K562 (cell line): ENCODE measurements around the gene NUP62. TPM values are rescaled to one million over a fixed set of nuclear protein-coding genes. Genes with fewer than 3 reads are reported as not detected.

Experiments
- ATAC-seq: fragments of 200-7000 bp; cut with Tn5 transposase; 3 replicates; pipeline ENCODE4 v1.9.1; 2020; ENCODE audit warnings: moderate library complexity
- BruUV-seq: library from RNA; stranded (reverse); fragments of 400-500 nt; replicated peaks from 2 replicates; lab custom pipeline; 2021; lab: Mats Ljungman, UMichigan
- CTCF ChIA-PET: fragments of 300-600 bp; formaldehyde crosslinking; extraction: SDS; loops from one replicate; lab custom pipeline; 2021; ENCODE audit warnings: low intra/inter-chr PET ratio; lab: Yijun Ruan, JAX
- POLR2A ChIA-PET: fragments of 300-600, 350-650 bp; sonication (Branson Sonifier 250); formaldehyde crosslinking; extraction: SDS; loops from one replicate; lab custom pipeline; 2021; ENCODE audit warnings: antibody characterized with exemption, inconsistent platforms; lab: Yijun Ruan, JAX
- DNase-seq, 4 experiments: peaks; one replicate each; pipeline versions ENCODE4 v3.0.0 to v3.0.0-alpha.2; 2011 to 2018; ENCODE audit warnings: low spot score in 3 of 4, mixed read lengths in 3 of 4; ENCODE audit errors: extremely low read depth in 1 of 4
- FAIRE-seq: peaks from 2 replicates; lab custom pipeline; 2011; peaks lifted over from hg19 to GRCh38; lab: Jason Lieb, UNC
- H2AFZ ChIP-seq: 2 replicates; pipeline ENCODE4 v1.6.0; 2011; ENCODE audit warnings: low read depth, low read length, control low read depth, inconsistent platforms
- H3K27ac ChIP-seq: fragments of 200-600 bp; 3 replicates; pipeline ENCODE4 v1.8.0; 2011; ENCODE audit warnings: low read depth, mild to moderate bottlenecking, control low read depth, inconsistent platforms, low read length, moderate library complexity, mixed read lengths; ENCODE audit errors: extremely low read depth
- H3K27me3 ChIP-seq, 2 experiments: fragments of 300-600 bp in 1 of 2; 2 replicates in 1 of 2; 3 replicates in 1 of 2; pipeline versions ENCODE4 v1.6.0 to v1.8.0; 2011; ENCODE audit warnings: inconsistent platforms in 2 of 2, low read length in 2 of 2, mild to moderate bottlenecking in 1 of 2, mixed read lengths in 1 of 2, moderate library complexity in 1 of 2; ENCODE audit not compliant: control insufficient read depth in 2 of 2, insufficient read depth in 2 of 2
- H3K36me3 ChIP-seq: fragments of 300-600 bp; 3 replicates; pipeline ENCODE4 v1.8.0; 2011; ENCODE audit warnings: mild to moderate bottlenecking, low read length, inconsistent platforms; ENCODE audit not compliant: control insufficient read depth, insufficient read depth
- H3K4me1 ChIP-seq, 2 experiments: fragments of 200-600 bp in 1 of 2; replicated peaks in 1 of 2; 2 replicates in 1 of 2; 3 replicates in 1 of 2; pipeline versions ENCODE4 v1.5.1 to v1.8.0; 2011; ENCODE audit warnings: inconsistent platforms in 2 of 2, low read length in 2 of 2, mild to moderate bottlenecking in 1 of 2, mixed read lengths in 1 of 2, moderate library complexity in 1 of 2; ENCODE audit not compliant: control insufficient read depth in 2 of 2, insufficient read depth in 2 of 2
- H3K4me2 ChIP-seq: 2 replicates; pipeline ENCODE4 v1.6.1; 2011; ENCODE audit warnings: low read length, control low read depth, inconsistent platforms, mixed read lengths; ENCODE audit not compliant: insufficient read depth
- H3K4me3 ChIP-seq: fragments of 200-600 bp; sonication (generic), shearing (Covaris generic); 2 replicates; pipeline ENCODE4 v1.5.1; 2016; ENCODE audit warnings: control low read depth, inconsistent platforms
- H3K79me2 ChIP-seq: fragments of 200-600 bp; 3 replicates; pipeline ENCODE4 v1.8.0; 2011; ENCODE audit warnings: low read length, inconsistent platforms; ENCODE audit not compliant: control insufficient read depth, insufficient read depth
- H3K9ac ChIP-seq, 2 experiments: 2 replicates each; pipeline versions ENCODE4 v1.6.0 to v1.6.1; 2011; ENCODE audit warnings: low read depth in 2 of 2, low read length in 2 of 2, control low read depth in 1 of 2, inconsistent platforms in 1 of 2, mild to moderate bottlenecking in 1 of 2, mixed read lengths in 1 of 2; ENCODE audit not compliant: insufficient read depth in 1 of 2
- H3K9me1 ChIP-seq: one replicate; pipeline ENCODE4 v1.6.0; 2011; ENCODE audit warnings: inconsistent platforms, mild to moderate bottlenecking, low read length, moderate library complexity; ENCODE audit not compliant: control insufficient read depth, insufficient read depth
- H3K9me3 ChIP-seq: replicated peaks from 2 replicates; pipeline ENCODE4 v1.5.1; 2011; ENCODE audit warnings: low read depth, low read length, inconsistent platforms; ENCODE audit not compliant: control insufficient read depth, insufficient read depth
- H4K20me1 ChIP-seq: replicated peaks from 2 replicates; pipeline ENCODE4 v1.6.1; 2011; ENCODE audit warnings: low read length, inconsistent platforms, mixed read lengths; ENCODE audit not compliant: control insufficient read depth, insufficient read depth
- CBFB ChIP-seq: sonication (generic); formaldehyde crosslinking; IDR thresholded peaks from 2 replicates; pipeline ENCODE4 v1.4.0; 2020; ENCODE audit warnings: mild to moderate bottlenecking, missing genetic modification reagents
- CBX5 ChIP-seq: IDR thresholded peaks from 2 replicates; pipeline ENCODE4 v1.6.1; 2014; ENCODE audit warnings: low read depth, borderline replicate concordance
- CTBP1 ChIP-seq: fragments of 450-650 bp; IDR thresholded peaks from 2 replicates; pipeline ENCODE4 v1.6.1; 2016; ENCODE audit warnings: borderline replicate concordance
- MCM7 ChIP-seq, 2 experiments: fragments of 450-650 bp; IDR thresholded peaks; 2 replicates each; pipeline ENCODE4 v1.6.1; 2016 to 2018
- MTF1 ChIP-seq: fragments of 250-450 bp; sonication (Bioruptor Pico); IDR thresholded peaks from 2 replicates; pipeline ENCODE4 v1.9.0; 2021; ENCODE audit warnings: moderate library complexity, mild to moderate bottlenecking, inconsistent platforms, borderline replicate concordance
- NCOA4 ChIP-seq: fragments of 450-650 bp; IDR thresholded peaks from 2 replicates; pipeline ENCODE4 v1.6.1; 2018; ENCODE audit warnings: mild to moderate bottlenecking; ENCODE audit not compliant: partially characterized antibody
- POLR2AphosphoS2 ChIP-seq: IDR thresholded peaks from 2 replicates; pipeline ENCODE4 v1.6.1; 2012; ENCODE audit warnings: low read length, improper control_type of control experiment
- POLR2AphosphoS5 ChIP-seq: IDR thresholded peaks from 2 replicates; pipeline ENCODE4 v1.6.1; 2011; ENCODE audit warnings: mild to moderate bottlenecking, low read depth, low read length, moderate library complexity; ENCODE audit not compliant: control insufficient read depth, insufficient read depth
- SIN3A ChIP-seq, 2 experiments: fragments of 150-350 bp in 1 of 2; IDR thresholded peaks; 2 replicates each; pipeline ENCODE4 v1.6.1; 2011 to 2016; ENCODE audit warnings: borderline replicate concordance in 2 of 2, low read depth in 2 of 2, low read length in 2 of 2, mild to moderate bottlenecking in 2 of 2, moderate library complexity in 2 of 2; ENCODE audit not compliant: control insufficient read depth in 1 of 2
- SREBF2 ChIP-seq: sonication (generic); formaldehyde crosslinking; IDR thresholded peaks from 2 replicates; pipeline ENCODE4 v1.4.0; 2020; ENCODE audit warnings: mild to moderate bottlenecking, missing genetic modification reagents
- TFAM ChIP-seq: fragments of 250-450 bp; sonication (Bioruptor Pico); conservative IDR thresholded peaks from 2 replicates; pipeline ENCODE4 v1.5.0; 2021; ENCODE audit warnings: mild to moderate bottlenecking, moderate library complexity
- TSC22D4 ChIP-seq: fragments of 450-650 bp; IDR thresholded peaks from 2 replicates; pipeline ENCODE4 v1.6.1; 2016; ENCODE audit warnings: missing genetic modification characterization, missing biosample characterization, control low read depth
- ZFP1 ChIP-seq: fragments of 450-650 bp; formaldehyde crosslinking; IDR thresholded peaks from 2 replicates; pipeline ENCODE4 v1.4.0; 2020; ENCODE audit warnings: mild to moderate bottlenecking, mixed read lengths
- ZNF124 ChIP-seq: sonication (generic); formaldehyde crosslinking; IDR thresholded peaks from 2 replicates; pipeline ENCODE4 v1.8.1; 2022; ENCODE audit warnings: missing genetic modification reagents
- ZNF277 ChIP-seq: fragments of 250-450 bp; sonication (Bioruptor Pico); IDR thresholded peaks from 2 replicates; pipeline ENCODE4 v1.8.0; 2022; ENCODE audit warnings: inconsistent platforms, mild to moderate bottlenecking, moderate library complexity, borderline replicate concordance
- ZNF75A ChIP-seq: fragments of 450-650 bp; formaldehyde crosslinking; IDR thresholded peaks from 2 replicates; pipeline ENCODE4 v1.4.0; 2020; ENCODE audit warnings: mild to moderate bottlenecking
- ZSCAN32 ChIP-seq: fragments of 450-650 bp; formaldehyde crosslinking; IDR thresholded peaks from 2 replicates; pipeline ENCODE4 v1.4.0; 2020; ENCODE audit warnings: mild to moderate bottlenecking, moderate library complexity
- WGBS: fragments of 100-300 bp; shearing (Covaris generic); methylation state at CpG from one replicate; pipeline ENCODE4 v1.1.6; 2016; ENCODE audit warnings: low coverage, mixed read lengths; ENCODE audit not compliant: insufficient coverage; ENCODE audit errors: missing lambda C conversion rate; 5-methylcytosine and 5-hydroxymethylcytosine counted together
- in situ Hi-C: fragments of 300-500 bp; cut with MboI; formaldehyde crosslinking; loops from 4 replicates; pipeline ENCODE4 v1.15.0; 2018; ENCODE audit warnings: inconsistent platforms, mixed read lengths
- intact Hi-C: fragments of 100-400 bp; cut with micrococcal nuclease; formaldehyde crosslinking; loops from 2 replicates; pipeline ENCODE4 v1.14.2; 2022
- polyA plus RNA-seq, 8 experiments: library from polyadenylated mRNA; depleted of rRNA in 4 of 8; stranded (reverse) in 5 of 8; unstranded in 3 of 8; fragments of >200 nt; fragmentation: Nextera tagmentation in 2 of 8; fragmentation: Illumina TruSeq in 1 of 8; extraction: Ambion mirVana in 2 of 8; extraction: Trizol in 1 of 8; gene quantifications; 2 replicates each; pipeline versions ENCODE4 v1.2.1 to v1.2.3, GENCODE V29; 2011 to 2014; ENCODE audit warnings: inconsistent platforms in 1 of 8, missing spikeins in 1 of 8
- total RNA-seq, 7 experiments: library from RNA; depleted of rRNA in 6 of 7; stranded (reverse); fragments of >200 nt in 6 of 7; fragmentation: Illumina TruSeq in 2 of 7; extraction: Trizol in 2 of 7; gene quantifications; 2 replicates each; pipeline versions ENCODE4 v1.2.1 to v1.2.3, GENCODE V29; 2011 to 2021; ENCODE audit warnings: low replicate concordance in 1 of 7
- TF ChIP-seq, protein P1 (sequence below), 2 experiments: IDR thresholded peaks; 2 replicates each; pipeline ENCODE4 v1.6.1; 2011; ENCODE audit warnings: borderline replicate concordance in 1 of 2, control low read depth in 1 of 2, low read depth in 1 of 2, low read length in 1 of 2, mild to moderate bottlenecking in 1 of 2, mixed read lengths in 1 of 2, moderate library complexity in 1 of 2; ENCODE audit not compliant: insufficient read depth in 1 of 2, insufficient read length in 1 of 2, poor library complexity in 1 of 2, severe bottlenecking in 1 of 2; ENCODE audit errors: extremely low read depth in 1 of 2

Gene NUP62
- total and polyA plus RNA-seq, 9 of the 15 experiments (the other 6 are each of a cell fraction or from before 2014, with no cell fraction given), result 16.9 to 109 (median 66.0) TPM

DNA sequence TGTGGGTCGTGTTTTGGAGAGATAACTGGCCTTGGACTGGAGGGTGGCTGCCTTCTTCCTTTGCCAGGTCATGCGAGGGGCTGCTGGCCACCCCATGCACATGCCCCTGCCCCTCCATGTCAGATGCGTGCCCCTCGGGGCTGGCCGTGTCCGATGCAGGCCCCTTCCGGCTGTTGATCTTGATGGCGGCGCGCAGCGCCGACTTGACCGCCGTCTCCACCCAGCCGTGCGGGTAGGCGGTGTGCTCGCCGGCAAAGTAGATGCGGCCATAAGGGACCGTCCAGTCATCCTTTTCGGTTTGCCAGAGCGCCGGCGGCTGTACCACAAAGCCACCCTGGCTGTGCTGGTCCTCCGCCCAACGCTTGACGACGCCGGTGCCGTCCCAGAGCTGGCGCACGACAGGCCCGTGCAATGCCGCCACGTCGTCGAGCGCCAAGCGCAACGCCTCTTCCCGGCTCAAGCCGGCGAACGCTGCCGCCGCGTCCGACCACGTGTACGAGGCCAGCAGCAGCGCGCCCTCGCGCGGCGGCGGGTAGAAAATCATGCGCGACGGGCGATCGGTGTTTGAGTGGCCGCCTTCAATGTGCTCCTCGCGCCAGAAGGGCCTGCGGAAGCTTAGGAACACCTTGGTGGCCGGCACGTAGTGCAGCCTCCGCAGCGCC is 39.5 kb downstream of the NUP62 start:
- peak overlapping the region; percentile 100 for H2AFZ ChIP-seq
- peak overlapping the region; percentile 47 for H3K4me3 ChIP-seq
- H3K4me2 ChIP-seq, result peak overlapping the region; percentile 92
- FAIRE-seq, result peak; percentile 93
- H3K9me3 ChIP-seq, result no peaks in the 10 kb centered on the region
- peaks cover 12 to 49% of the 10 kb centered on the region in 2 experiments for H3K4me1 ChIP-seq
- BruUV-seq, result no TSS peak
- H3K36me3 ChIP-seq, result peaks cover 2% of the 10 kb centered on the region; the same call in 2 of the 3 replicates
- intact Hi-C loops (no loop called here), in situ Hi-C loops (loop anchor here (5.0 kb wide), 1 partner anchor 92 kb away; no protein-coding TSS in a partner anchor)
- POLR2A ChIA-PET, result interaction anchor here (0.6 to 1.6 kb wide), 13 partner anchors 13 to 1566 kb away, joined by 3 to 11 read pairs (median 3); partner anchors contain the start of genes AKT1S1, ATF5, NUP62 and PTOV1
- peaks cover 3% of the 10 kb centered on the region for H3K9me1 ChIP-seq
- peak; percentile 86 for ATAC-seq
- 3% methylated on average over 71 of the region's 71 CpGs for WGBS
- peaks cover 2 to 3% of the 10 kb centered on the region in 2 experiments; a peak in 3 of 5 replicates for H3K27me3 ChIP-seq
- CTCF ChIA-PET, result interaction anchor here (0.6 to 0.7 kb wide), 2 partner anchors 53 to 354 kb away, joined by 5 to 6 read pairs; no protein-coding TSS in a partner anchor
- peak; percentile 64 to 95 (median 68) for DNase-seq
- peak overlapping the region; percentile 89 for H3K27ac ChIP-seq
- H4K20me1 ChIP-seq, result no peaks in the 10 kb centered on the region
- H3K79me2 ChIP-seq, result no peaks in the 10 kb centered on the region
- H3K9ac ChIP-seq, result peak overlapping the region; percentile 74 to 90
- no peak for TF ChIP-seq POLR2AphosphoS2
- no peak for TF ChIP-seq MTF1 (CRISPR knock-in tag)
- TF ChIP-seq ZSCAN32 (CRISPR knock-in tag), result no peak
- TF ChIP-seq TSC22D4 (tag), result no peak
- TF ChIP-seq ZNF277 (CRISPR knock-in tag), result no peak
- peak; percentile 95 for TF ChIP-seq CBFB (CRISPR knock-in tag)
- TF ChIP-seq MCM7 (IDR thresholded peaks at IDR 0.05), result no peak
- TF ChIP-seq ZNF124 (CRISPR knock-in tag), result no peak; the same call in 1 of the 2 replicates
- peak; percentile 41; the same call in 1 of the 2 replicates for TF ChIP-seq POLR2AphosphoS5
- peak in 1 of 2 experiments; percentile 87; a peak in 2 of 4 replicates for TF ChIP-seq SIN3A (IDR thresholded peaks at IDR 0.05; ENCODE audit: borderline replicate concordance in 2 of 2, control insufficient read depth in 1 of 2, low read depth in 2 of 2, low read length in 2 of 2)
- TF ChIP-seq, protein P1, sequence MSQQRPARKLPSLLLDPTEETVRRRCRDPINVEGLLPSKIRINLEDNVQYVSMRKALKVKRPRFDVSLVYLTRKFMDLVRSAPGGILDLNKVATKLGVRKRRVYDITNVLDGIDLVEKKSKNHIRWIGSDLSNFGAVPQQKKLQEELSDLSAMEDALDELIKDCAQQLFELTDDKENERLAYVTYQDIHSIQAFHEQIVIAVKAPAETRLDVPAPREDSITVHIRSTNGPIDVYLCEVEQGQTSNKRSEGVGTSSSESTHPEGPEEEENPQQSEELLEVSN (IDR thresholded peaks at IDR 0.05; ENCODE audit: borderline replicate concordance in 1 of 2, extremely low read depth in 1 of 2, insufficient read depth in 1 of 2, insufficient read length in 1 of 2, low read depth in 1 of 2, low read length in 1 of 2, poor library complexity in 1 of 2, severe bottlenecking in 1 of 2), result peak; percentile 100
- TF ChIP-seq ZNF75A (CRISPR knock-in tag), result no peak
- TF ChIP-seq CTBP1, result peak; percentile 98
- TF ChIP-seq NCOA4, result no peak
- TF ChIP-seq ZFP1 (CRISPR knock-in tag), result no peak
- peak; percentile 35; the same call in 1 of the 2 replicates for TF ChIP-seq SREBF2 (CRISPR knock-in tag)
- TF ChIP-seq CBX5, result peak; percentile 60; the same call in 1 of the 2 replicates
- TF ChIP-seq TFAM (CRISPR knock-in tag), result no peak
